GM18909 (cell line): Measurements from ENCODE around the gene NTHL1.
A peak's percentile ranks its signal among the peaks of the same experiment; 100 is the strongest.

ENCODE experiments used
- ATAC-seq: cut with Tn5 transposase; IDR thresholded peaks from one replicate; pipeline ENCODE4 v1.9.1; 2021; ENCODE audit warnings: mild to moderate bottlenecking; ENCODE audit not compliant: unreplicated experiment, poor library complexity

NTHL1 gene

GRCh38 chr16:1999866-2000514 is 47.6 kb downstream of the NTHL1 start:
- no peak for ATAC-seq

GRCh38 chr16:1998852-1999801 is 48.5 kb downstream of the NTHL1 start:
- ATAC-seq, result no peak

GRCh38 chr16:1998360-1998835 is 49.2 kb downstream of the NTHL1 start:
- no peak for ATAC-seq

- no peak for ATAC-seq
Measured at GRCh38 chr16:1997494-1998359, 49.9 kb downstream of the NTHL1 start.

GRCh38 chr16:1993731-1994131 is 53.9 kb downstream of the NTHL1 start:
- no peak for ATAC-seq

GRCh38 chr16:1992704-1993317 is 54.8 kb downstream of the NTHL1 start:
- no peak for ATAC-seq

GRCh38 chr16:1991948-1992703 is 55.5 kb downstream of the NTHL1 start:
- ATAC-seq, result peak; percentile 47

GRCh38 chr16:1991588-1991947 is 56.1 kb downstream of the NTHL1 start:
- ATAC-seq, result peak; percentile 9

- peak; percentile 34 for ATAC-seq
Measured at GRCh38 chr16:1991135-1991551, 56.5 kb downstream of the NTHL1 start.

- ATAC-seq, result no peak
Measured at GRCh38 chr16:1990351-1991134, 57.1 kb downstream of the NTHL1 start.

GRCh38 chr16:1990101-1990350 is 57.6 kb downstream of the NTHL1 start:
- no peak for ATAC-seq
